ENCODE measurements around the gene MAPT. TPM values are rescaled to one million over a fixed set of nuclear protein-coding genes. Genes with fewer than 3 reads are reported as not detected.

The MAPT gene
- total RNA-seq, 4 donors from 2014 or later, result 1.7 to 2.3 (median 1.8) TPM

DNA sequence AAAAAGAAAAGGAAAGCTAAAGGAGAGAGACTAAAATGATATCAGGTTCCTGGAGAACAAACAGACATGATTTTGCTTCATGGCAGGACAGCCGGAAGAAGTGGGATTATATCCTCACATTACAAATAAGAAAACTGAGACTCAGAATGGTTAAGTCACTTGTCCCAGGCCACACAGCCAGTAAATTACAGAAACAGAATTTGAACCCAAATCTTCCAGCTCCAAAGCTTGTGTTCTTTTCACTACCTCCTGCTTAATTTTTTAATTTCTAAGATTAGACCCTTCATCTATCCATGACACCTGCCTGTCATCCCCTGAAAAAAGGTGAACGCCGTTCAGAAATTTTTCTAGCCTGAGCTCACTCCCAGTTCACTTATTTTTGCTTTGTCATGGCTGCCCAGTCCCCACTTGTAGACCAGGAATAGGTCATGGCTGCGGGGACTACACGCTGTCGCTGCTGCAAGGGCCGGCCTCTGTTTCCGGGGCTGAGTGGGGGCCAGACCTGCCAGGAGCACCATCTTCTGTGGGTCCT lies 36.1 kb downstream of the MAPT start:
- Histone ChIP-seq H3K4me3 (no peak overlapping the region), H3K36me3 (no peaks in the 10 kb centered on the region), H3K9me3 (no peaks in the 10 kb centered on the region), H3K4me1 (no peaks in the 10 kb centered on the region), H3K27ac (no peak overlapping the region), H3K27me3 (peaks cover 10% of the 10 kb centered on the region)
- no peak for DNase-seq
- 67 to 89% methylated on average over 1 to 8 of the region's 8 CpGs for WGBS, 2 donors (ENCODE audit: low coverage in 1 of 2)
- TF ChIP-seq POLR2AphosphoS5 (IDR thresholded peaks at IDR 0.05), result no peak
- TF ChIP-seq, protein P1, sequence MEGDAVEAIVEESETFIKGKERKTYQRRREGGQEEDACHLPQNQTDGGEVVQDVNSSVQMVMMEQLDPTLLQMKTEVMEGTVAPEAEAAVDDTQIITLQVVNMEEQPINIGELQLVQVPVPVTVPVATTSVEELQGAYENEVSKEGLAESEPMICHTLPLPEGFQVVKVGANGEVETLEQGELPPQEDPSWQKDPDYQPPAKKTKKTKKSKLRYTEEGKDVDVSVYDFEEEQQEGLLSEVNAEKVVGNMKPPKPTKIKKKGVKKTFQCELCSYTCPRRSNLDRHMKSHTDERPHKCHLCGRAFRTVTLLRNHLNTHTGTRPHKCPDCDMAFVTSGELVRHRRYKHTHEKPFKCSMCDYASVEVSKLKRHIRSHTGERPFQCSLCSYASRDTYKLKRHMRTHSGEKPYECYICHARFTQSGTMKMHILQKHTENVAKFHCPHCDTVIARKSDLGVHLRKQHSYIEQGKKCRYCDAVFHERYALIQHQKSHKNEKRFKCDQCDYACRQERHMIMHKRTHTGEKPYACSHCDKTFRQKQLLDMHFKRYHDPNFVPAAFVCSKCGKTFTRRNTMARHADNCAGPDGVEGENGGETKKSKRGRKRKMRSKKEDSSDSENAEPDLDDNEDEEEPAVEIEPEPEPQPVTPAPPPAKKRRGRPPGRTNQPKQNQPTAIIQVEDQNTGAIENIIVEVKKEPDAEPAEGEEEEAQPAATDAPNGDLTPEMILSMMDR (IDR thresholded peaks at IDR 0.05), result no peak
- TF ChIP-seq POLR2A (IDR thresholded peaks at IDR 0.05), result no peak
- no peak for TF ChIP-seq EP300 (IDR thresholded peaks at IDR 0.05; ENCODE audit: low read depth)
- intact Hi-C loops (cut with DNase I; ENCODE audit: low total_unique reads) (no loop called here), in situ Hi-C loops (cut with MboI; ENCODE audit: low pct_ligation_motif_present in 1 of 4, low pct_unique_long_range_greater_than_20kb in 1 of 4, low sequenced_read_pairs in 3 of 4) (no loop called here)

DNA sequence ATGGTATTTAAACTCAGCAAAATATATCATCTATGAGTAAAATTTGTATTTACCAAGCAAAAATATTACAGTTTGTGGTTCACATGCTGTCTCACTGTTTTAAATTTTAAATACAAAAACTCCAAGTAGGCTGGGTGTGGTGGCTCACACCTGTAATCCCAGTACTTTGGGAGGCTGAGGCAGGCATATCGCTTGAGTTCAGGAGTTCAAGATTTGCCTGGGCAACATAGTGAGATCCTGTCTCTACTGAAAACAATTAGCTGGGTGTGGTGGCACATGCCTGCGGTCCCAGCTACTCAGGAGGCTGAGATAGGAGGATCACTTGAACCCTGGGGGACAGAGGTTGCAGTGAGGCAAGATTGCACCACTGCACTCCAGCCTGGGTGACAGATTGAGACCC lies 37.3 kb downstream of the MAPT start:
- Histone ChIP-seq H3K9me3 (no peaks in the 10 kb centered on the region), H3K36me3 (no peaks in the 10 kb centered on the region), H3K27ac (no peak overlapping the region), H3K27me3 (peaks cover 10% of the 10 kb centered on the region), H3K4me1 (no peaks in the 10 kb centered on the region), H3K4me3 (no peak overlapping the region)
- TF ChIP-seq, protein P1 (IDR thresholded peaks at IDR 0.05), result no peak
- TF ChIP-seq POLR2A (IDR thresholded peaks at IDR 0.05) (no peak), EP300 (IDR thresholded peaks at IDR 0.05; ENCODE audit: low read depth) (no peak), POLR2AphosphoS5 (IDR thresholded peaks at IDR 0.05) (no peak)
- intact Hi-C loops (cut with DNase I; ENCODE audit: low total_unique reads), result no loop called here
- 76% methylated on average over 2 of the region's 2 CpGs; no CpG with 5 or more reads in 1 of the 2 donors for WGBS, 2 donors (ENCODE audit: low coverage in 1 of 2)
- in situ Hi-C loops (cut with MboI; ENCODE audit: low pct_ligation_motif_present in 1 of 4, low pct_unique_long_range_greater_than_20kb in 1 of 4, low sequenced_read_pairs in 3 of 4), result no loop called here
- DNase-seq, result no peak

DNA sequence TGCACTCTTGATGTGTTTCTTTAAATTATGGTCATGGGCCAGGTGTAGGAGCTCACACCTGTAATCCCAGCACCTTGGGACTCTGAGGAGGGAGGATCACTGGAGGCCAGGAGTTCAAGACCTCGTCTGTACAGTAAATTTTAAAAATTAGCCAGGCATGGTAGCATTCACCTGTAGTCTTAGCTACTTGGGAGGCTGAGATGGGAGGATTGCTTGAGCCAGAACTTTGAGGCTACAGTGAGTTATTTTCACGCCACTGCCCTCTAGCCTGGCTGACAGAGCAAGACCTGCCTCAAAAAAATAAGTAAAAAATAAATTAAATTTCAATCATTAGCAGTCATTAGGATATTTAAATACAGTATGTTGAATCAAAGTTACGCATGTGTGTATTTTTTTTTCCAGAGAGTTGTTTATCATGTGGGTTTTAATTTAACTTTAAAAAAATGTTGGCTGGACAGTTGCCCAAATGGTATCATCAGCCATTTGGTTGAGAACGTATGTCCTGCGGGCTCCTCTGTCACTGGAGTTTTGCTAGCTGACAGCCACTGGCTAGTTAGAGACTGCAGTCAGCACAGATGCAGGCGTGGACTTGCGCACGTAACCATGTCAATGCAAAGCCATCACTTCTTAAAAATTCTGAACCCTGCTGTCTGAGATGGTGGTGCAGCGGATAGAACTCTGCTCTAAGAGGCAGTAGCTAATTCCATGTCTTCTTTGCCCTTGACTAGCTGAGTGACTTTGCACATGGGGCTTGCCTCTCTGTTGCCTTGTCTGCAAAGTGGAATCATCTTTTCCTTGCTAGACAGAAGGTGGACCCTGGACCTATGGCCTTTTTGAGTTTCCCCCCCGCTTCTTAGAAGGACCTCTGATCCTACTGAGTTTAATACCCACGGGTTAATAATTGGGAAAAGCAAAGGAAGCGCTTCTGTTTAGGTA lies 40.0 kb downstream of the MAPT start:
- no peaks in the 10 kb centered on the region for H3K9me3 ChIP-seq
- intact Hi-C loops (cut with DNase I; ENCODE audit: low total_unique reads) (no loop called here), in situ Hi-C loops (cut with MboI; ENCODE audit: low pct_ligation_motif_present in 1 of 4, low pct_unique_long_range_greater_than_20kb in 1 of 4, low sequenced_read_pairs in 3 of 4) (no loop called here)
- H3K4me3 ChIP-seq, result no peak overlapping the region
- 64 to 76% methylated on average over 6 to 12 of the region's 12 CpGs for WGBS, 2 donors (ENCODE audit: low coverage in 1 of 2)
- DNase-seq, result no peak
- H3K36me3 ChIP-seq, result no peaks in the 10 kb centered on the region
- peaks cover 16% of the 10 kb centered on the region for H3K27me3 ChIP-seq
- TF ChIP-seq POLR2AphosphoS5 (IDR thresholded peaks at IDR 0.05) (no peak), EP300 (IDR thresholded peaks at IDR 0.05; ENCODE audit: low read depth) (no peak), POLR2A (IDR thresholded peaks at IDR 0.05) (no peak)
- TF ChIP-seq, protein P1 (IDR thresholded peaks at IDR 0.05), result no peak
- no peak overlapping the region for H3K27ac ChIP-seq
- H3K4me1 ChIP-seq, result no peaks in the 10 kb centered on the region

DNA sequence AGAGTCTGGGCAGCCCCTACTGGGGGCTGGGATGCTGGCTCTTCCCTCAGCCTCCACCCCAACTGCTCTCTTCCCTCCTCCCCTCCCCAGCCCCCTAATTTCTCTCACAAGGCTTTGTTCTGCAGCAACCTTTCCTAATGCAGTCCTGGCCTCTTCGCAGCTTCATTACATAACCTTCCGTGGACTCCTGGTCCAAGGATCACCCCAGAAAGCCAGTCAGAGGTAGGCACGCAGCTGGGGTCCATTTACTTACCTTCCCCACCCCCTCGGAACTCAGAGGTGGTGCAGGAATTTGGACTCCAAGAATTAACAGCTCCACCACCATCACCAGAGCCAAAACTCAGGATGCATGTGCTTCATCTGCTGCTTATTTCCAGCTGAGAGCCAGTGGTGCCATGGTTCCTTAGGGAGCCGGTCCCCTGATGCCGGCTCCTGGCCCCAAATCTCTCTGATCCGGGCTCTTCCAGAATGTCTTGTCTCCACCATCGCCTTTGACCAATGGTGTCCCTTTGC lies 40.9 kb downstream of the MAPT start:
- intact Hi-C loops (cut with DNase I; ENCODE audit: low total_unique reads) (no loop called here), in situ Hi-C loops (cut with MboI; ENCODE audit: low pct_ligation_motif_present in 1 of 4, low pct_unique_long_range_greater_than_20kb in 1 of 4, low sequenced_read_pairs in 3 of 4) (no loop called here)
- DNase-seq, result no peak
- peaks cover 16% of the 10 kb centered on the region for H3K27me3 ChIP-seq
- no peaks in the 10 kb centered on the region for H3K36me3 ChIP-seq
- H3K27ac ChIP-seq, result no peak overlapping the region
- TF ChIP-seq EP300 (IDR thresholded peaks at IDR 0.05; ENCODE audit: low read depth), result no peak
- TF ChIP-seq, protein P1 (IDR thresholded peaks at IDR 0.05), result no peak
- no peak for TF ChIP-seq POLR2AphosphoS5 (IDR thresholded peaks at IDR 0.05)
- TF ChIP-seq POLR2A (IDR thresholded peaks at IDR 0.05), result no peak
- no peak overlapping the region for H3K4me3 ChIP-seq
- WGBS, 2 donors (ENCODE audit: low coverage in 1 of 2), result 82% methylated on average over 8 of the region's 8 CpGs; no CpG with 5 or more reads in 1 of the 2 donors
- no peaks in the 10 kb centered on the region for H3K9me3 ChIP-seq
- H3K4me1 ChIP-seq, result no peaks in the 10 kb centered on the region
